GM12878 (cell line): ENCODE measurements around the gene NAT10. TPM values are rescaled to one million over a fixed set of nuclear protein-coding genes. Genes with fewer than 3 reads are reported as not detected.

Experiments used
- ATAC-seq: fragments of 200-7000 bp; cut with Tn5 transposase; 3 replicates; pipeline ENCODE4 v1.9.1; 2020; ENCODE audit warnings: mild to moderate bottlenecking, moderate library complexity
- BruUV-seq: library from RNA; stranded (reverse); fragments of 400-500 nt; replicated peaks from 2 replicates; lab custom pipeline; 2021; lab: Mats Ljungman, UMichigan
- CTCF ChIA-PET: fragments of 300-600 bp; sonication (Branson Sonifier 250); formaldehyde crosslinking; extraction: SDS; loops from one replicate; lab custom pipeline; 2021; ENCODE audit warnings: inconsistent platforms; lab: Yijun Ruan, JAX
- POLR2A ChIA-PET: fragments of 350-600 bp; formaldehyde crosslinking; extraction: SDS; loops from one replicate; lab custom pipeline; 2021; ENCODE audit warnings: inconsistent platforms; lab: Charles Lee
- RAD21 ChIA-PET: fragments of 300-600 bp; sonication (Branson Sonifier 250); formaldehyde crosslinking; loops from one replicate; lab custom pipeline; 2023; ENCODE audit warnings: antibody characterized with exemption; ENCODE audit not compliant: unreplicated experiment; lab: Charles Lee
- SMC1A ChIA-PET: fragments of 300-600 bp; sonication (Branson Sonifier 250); formaldehyde crosslinking; loops from one replicate; lab custom pipeline; 2023; ENCODE audit not compliant: unreplicated experiment, uncharacterized antibody; lab: Charles Lee
- DNase-seq: peaks from one replicate; pipeline ENCODE4 v3.0.0-alpha.2; 2011; ENCODE audit warnings: low read depth, low spot score
- FAIRE-seq: peaks from 3 replicates; lab custom pipeline; 2011; peaks lifted over from hg19 to GRCh38; lab: Jason Lieb, UNC
- H2AFZ ChIP-seq: 2 replicates; pipeline ENCODE4 v1.6.0; 2011; ENCODE audit warnings: low read depth, low read length, control low read depth; ENCODE audit not compliant: control insufficient read depth
- H3K27ac ChIP-seq: 2 replicates; pipeline ENCODE4 v1.5.1; 2011; ENCODE audit warnings: control low read depth; ENCODE audit not compliant: control insufficient read depth, insufficient read depth
- H3K27me3 ChIP-seq, 2 experiments: replicated peaks in 1 of 2; 2 replicates each; pipeline versions ENCODE4 v1.6.0 to v1.6.1; 2011; ENCODE audit warnings: low read length in 1 of 2; ENCODE audit not compliant: control insufficient read depth in 2 of 2, insufficient read depth in 2 of 2
- H3K36me3 ChIP-seq, 2 experiments: 2 replicates each; pipeline ENCODE4 v1.5.1; 2011; ENCODE audit warnings: low read length in 1 of 2; ENCODE audit not compliant: control insufficient read depth in 2 of 2, insufficient read depth in 2 of 2
- H3K4me1 ChIP-seq: 2 replicates; pipeline ENCODE4 v1.6.1; 2011; ENCODE audit warnings: mild to moderate bottlenecking, low read length, moderate library complexity, mixed read lengths; ENCODE audit not compliant: control insufficient read depth, insufficient read depth
- H3K4me2 ChIP-seq: 2 replicates; pipeline ENCODE4 v1.6.0; 2011; ENCODE audit warnings: control low read depth; ENCODE audit not compliant: control insufficient read depth, insufficient read depth
- H3K4me3 ChIP-seq: fragments of 200-600 bp; sonication (generic); 2 replicates; pipeline ENCODE4 v1.5.1; 2016
- H3K79me2 ChIP-seq: 2 replicates; pipeline ENCODE4 v1.6.0; 2011; ENCODE audit warnings: low read length; ENCODE audit not compliant: control insufficient read depth, insufficient read depth
- H3K9ac ChIP-seq: 2 replicates; pipeline ENCODE4 v1.8.0; 2011; ENCODE audit warnings: low read length, control low read depth, mixed read lengths; ENCODE audit not compliant: control insufficient read depth, insufficient read depth
- H3K9me3 ChIP-seq: replicated peaks from 3 replicates; pipeline ENCODE4 v1.5.1; 2011; ENCODE audit warnings: mild to moderate bottlenecking, low read length; ENCODE audit not compliant: control insufficient read depth, insufficient read depth
- H4K20me1 ChIP-seq: 2 replicates; pipeline ENCODE4 v1.6.0; 2011; ENCODE audit not compliant: control insufficient read depth, insufficient read depth
- BCL11A ChIP-seq: IDR thresholded peaks from 2 replicates; pipeline ENCODE4 v1.6.1; 2011; ENCODE audit warnings: low read depth, low read length
- CEBPB ChIP-seq, 2 experiments: fragments of 150-350 bp in 1 of 2; IDR thresholded peaks; 2 replicates each; pipeline ENCODE4 v1.6.1; 2012 to 2014; ENCODE audit warnings: low read depth in 2 of 2, low read length in 2 of 2, borderline replicate concordance in 1 of 2, inconsistent platforms in 1 of 2
- EZH2 ChIP-seq: IDR thresholded peaks from 2 replicates; pipeline ENCODE4 v1.6.1; 2012; ENCODE audit warnings: low read depth, mild to moderate bottlenecking, control low read depth, inconsistent platforms, low read length, borderline replicate concordance; ENCODE audit not compliant: control insufficient read depth
- HDAC6 ChIP-seq: fragments of 200-600 bp; sonication (generic); IDR thresholded peaks from one replicate; pipeline ENCODE4 v1.8.0; 2017; ENCODE audit warnings: antibody characterized with exemption; ENCODE audit not compliant: unreplicated experiment
- IKZF1 ChIP-seq: fragments of 450-650 bp; conservative IDR thresholded peaks from 2 replicates; pipeline ENCODE4 v1.6.1; 2017; ENCODE audit warnings: antibody characterized with exemption, mild to moderate bottlenecking
- IRF4 ChIP-seq: IDR thresholded peaks from 2 replicates; pipeline ENCODE4 v1.6.1; 2011; ENCODE audit warnings: low read depth, low read length
- KAT2A ChIP-seq: conservative IDR thresholded peaks from 2 replicates; pipeline ENCODE4 v1.6.1; 2011; ENCODE audit warnings: low read depth, low read length; ENCODE audit not compliant: control insufficient read depth
- NR2C1 ChIP-seq: fragments of 450-650 bp; IDR thresholded peaks from 2 replicates; pipeline ENCODE4 v1.6.1; 2017; ENCODE audit warnings: antibody characterized with exemption, mild to moderate bottlenecking, moderate library complexity
- NR2F1 ChIP-seq: fragments of 450-650 bp; conservative IDR thresholded peaks from 2 replicates; pipeline ENCODE4 v1.6.1; 2017; ENCODE audit warnings: mild to moderate bottlenecking
- PAX8 ChIP-seq: fragments of 450-650 bp; IDR thresholded peaks from 2 replicates; pipeline ENCODE4 v1.6.1; 2017; ENCODE audit warnings: mild to moderate bottlenecking, moderate library complexity
- RBBP5 ChIP-seq: fragments of 200-600 bp; sonication (generic); conservative IDR thresholded peaks from 2 replicates; pipeline ENCODE4 v1.6.1; 2016
- TCF7 ChIP-seq: IDR thresholded peaks from 2 replicates; pipeline ENCODE4 v1.6.1; 2014; ENCODE audit warnings: antibody characterized with exemption, borderline replicate concordance
- YY1 ChIP-seq: IDR thresholded peaks from 2 replicates; pipeline ENCODE4 v1.6.1; 2011; ENCODE audit warnings: low read depth, mild to moderate bottlenecking, low read length
- WGBS: methylation state at CpG from one replicate; pipeline ENCODE4 v1.1.6; 2016; ENCODE audit warnings: low lambda C conversion rate; ENCODE audit not compliant: insufficient replicate concordance, insufficient coverage; ENCODE audit errors: missing lambda C conversion rate; 5-methylcytosine and 5-hydroxymethylcytosine counted together
- in situ Hi-C: fragments of 300-500 bp; cut with MboI; formaldehyde crosslinking; loops from 9 replicates; pipeline ENCODE4 v1.14.3; 2018; ENCODE audit warnings: mixed read lengths
- intact Hi-C: fragments of 100-400 bp; cut with micrococcal nuclease; formaldehyde crosslinking; loops from one replicate; pipeline ENCODE4 v1.14.2; 2022; ENCODE audit not compliant: unreplicated experiment
- polyA plus RNA-seq, 11 experiments: library from polyadenylated mRNA; depleted of rRNA in 4 of 11; unstranded in 6 of 11; stranded (reverse) in 5 of 11; fragments of >200 nt; fragmentation: Nextera tagmentation in 4 of 11; fragmentation: Illumina TruSeq in 1 of 11; extraction: Ambion mirVana in 4 of 11; extraction: Trizol in 1 of 11; gene quantifications; 1 replicate in 1 of 11; 2 replicates in 10 of 11; pipeline versions ENCODE4 v1.2.1 to v1.2.3, GENCODE V29; 2011 to 2016; ENCODE audit warnings: inconsistent platforms in 2 of 11, missing spikeins in 2 of 11, low read depth in 1 of 11
- total RNA-seq, 4 experiments: library from RNA; depleted of rRNA in 3 of 4; stranded (reverse); fragments of >200 nt in 3 of 4; fragmentation: Illumina TruSeq in 1 of 4; extraction: Trizol in 1 of 4; gene quantifications; 2 replicates each; pipeline versions ENCODE4 v1.2.1 to v1.2.3, GENCODE V29; 2013 to 2021
- TF ChIP-seq, protein P1 (sequence below), 3 experiments: IDR thresholded peaks in 2 of 3; conservative IDR thresholded peaks in 1 of 3; 2 replicates each; pipeline ENCODE4 v1.5.1; 2011; ENCODE audit warnings: low read depth in 3 of 3, low read length in 3 of 3, mild to moderate bottlenecking in 3 of 3, control low read depth in 2 of 3, moderate library complexity in 2 of 3, inconsistent platforms in 1 of 3, mixed read lengths in 1 of 3; ENCODE audit not compliant: control insufficient read depth in 2 of 3, insufficient read depth in 1 of 3; ENCODE audit errors: extremely low read depth in 1 of 3
- TF ChIP-seq, protein P2 (sequence below): fragments of 450-650 bp; IDR thresholded peaks from 2 replicates; pipeline ENCODE4 v1.6.1; 2017; ENCODE audit warnings: mild to moderate bottlenecking, low read depth, inconsistent platforms; ENCODE audit not compliant: poor library complexity, severe bottlenecking
- TF ChIP-seq, protein P3 (sequence below): fragments of 450-650 bp; IDR thresholded peaks from 2 replicates; pipeline ENCODE4 v1.6.1; 2017; ENCODE audit warnings: low read depth, mild to moderate bottlenecking, moderate library complexity
- TF ChIP-seq, protein P4 (sequence below): fragments of 450-650 bp; IDR thresholded peaks from 2 replicates; pipeline ENCODE4 v1.6.1; 2017; ENCODE audit warnings: antibody characterized with exemption, mild to moderate bottlenecking, moderate library complexity

Gene NAT10
- total and polyA plus RNA-seq, 10 of the 15 experiments (the other 5 are each of a cell fraction or from before 2014, with no cell fraction given): 45.1 to 95.5 (median 72.8) TPM

DNA sequence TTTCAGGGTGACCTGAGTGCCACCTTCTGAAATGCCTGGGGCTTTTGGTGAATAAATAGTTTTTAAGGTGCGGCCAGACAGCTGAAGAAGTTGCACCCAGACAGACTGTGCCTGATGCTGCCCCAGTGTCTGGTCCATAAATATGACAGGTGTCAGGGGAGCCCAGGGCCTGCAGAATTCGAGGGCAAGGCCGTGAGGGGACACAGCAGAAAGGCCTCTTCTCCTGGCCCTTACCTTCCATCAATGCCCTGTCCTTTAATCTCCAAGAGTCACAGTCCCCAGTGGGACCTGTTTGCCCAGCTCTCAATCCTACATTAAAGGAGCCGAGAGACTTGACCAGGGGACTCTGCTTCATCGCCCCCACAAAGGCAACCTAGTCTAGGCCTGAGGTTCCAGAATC, 45.7 kb downstream of the NAT10 start:
- Histone ChIP-seq H2AFZ (no peak overlapping the region), H3K4me3 (no peak overlapping the region), H3K9ac (no peak overlapping the region), H3K79me2 (no peaks in the 10 kb centered on the region; the same call in 1 of the 2 replicates), H3K4me1 (peaks cover 30% of the 10 kb centered on the region), H3K36me3 (peaks cover 22 to 33% of the 10 kb centered on the region in 2 experiments), H3K27ac (no peak overlapping the region), H3K27me3 (no peaks in the 10 kb centered on the region), H3K9me3 (no peaks in the 10 kb centered on the region), H4K20me1 (no peaks in the 10 kb centered on the region), H3K4me2 (no peak overlapping the region)
- FAIRE-seq: no peak
- no peak for ATAC-seq
- CTCF ChIA-PET: no interaction called here
- POLR2A ChIA-PET: no interaction called here
- WGBS: 76% methylated on average over 5 of the region's 5 CpGs
- no peak for DNase-seq
- in situ Hi-C loops (loop anchor here (25.0 kb wide), 1 partner anchor 336 kb away; no protein-coding TSS in a partner anchor), intact Hi-C loops (no loop called here)
- RAD21 ChIA-PET: interaction anchor here (0.9 kb wide), 1 partner anchor 45 kb away, joined by 3 read pairs; the partner anchor contains the start of gene NAT10
- BruUV-seq: no TSS peak
- SMC1A ChIA-PET: interaction anchor here (0.6 to 1.2 kb wide), 2 partner anchors 8 to 346 kb away, joined by 3 read pairs; no protein-coding TSS in a partner anchor
- TF ChIP-seq EZH2: no peak
- TF ChIP-seq, protein P1, sequence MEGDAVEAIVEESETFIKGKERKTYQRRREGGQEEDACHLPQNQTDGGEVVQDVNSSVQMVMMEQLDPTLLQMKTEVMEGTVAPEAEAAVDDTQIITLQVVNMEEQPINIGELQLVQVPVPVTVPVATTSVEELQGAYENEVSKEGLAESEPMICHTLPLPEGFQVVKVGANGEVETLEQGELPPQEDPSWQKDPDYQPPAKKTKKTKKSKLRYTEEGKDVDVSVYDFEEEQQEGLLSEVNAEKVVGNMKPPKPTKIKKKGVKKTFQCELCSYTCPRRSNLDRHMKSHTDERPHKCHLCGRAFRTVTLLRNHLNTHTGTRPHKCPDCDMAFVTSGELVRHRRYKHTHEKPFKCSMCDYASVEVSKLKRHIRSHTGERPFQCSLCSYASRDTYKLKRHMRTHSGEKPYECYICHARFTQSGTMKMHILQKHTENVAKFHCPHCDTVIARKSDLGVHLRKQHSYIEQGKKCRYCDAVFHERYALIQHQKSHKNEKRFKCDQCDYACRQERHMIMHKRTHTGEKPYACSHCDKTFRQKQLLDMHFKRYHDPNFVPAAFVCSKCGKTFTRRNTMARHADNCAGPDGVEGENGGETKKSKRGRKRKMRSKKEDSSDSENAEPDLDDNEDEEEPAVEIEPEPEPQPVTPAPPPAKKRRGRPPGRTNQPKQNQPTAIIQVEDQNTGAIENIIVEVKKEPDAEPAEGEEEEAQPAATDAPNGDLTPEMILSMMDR (IDR thresholded peaks at IDR 0.05 in 2 of 3, conservative IDR thresholded peaks at IDR 0.05 in 1 of 3; ENCODE audit: control insufficient read depth in 2 of 3, extremely low read depth in 1 of 3, insufficient read depth in 1 of 3, low read depth in 3 of 3, low read length in 3 of 3): no peak
- TF ChIP-seq CEBPB (IDR thresholded peaks at IDR 0.05; ENCODE audit: borderline replicate concordance in 1 of 2, low read depth in 2 of 2, low read length in 2 of 2): no peak
- no peak for TF ChIP-seq KAT2A
- TF ChIP-seq TCF7: no peak
- TF ChIP-seq BCL11A: no peak
- no peak for TF ChIP-seq RBBP5
- TF ChIP-seq, protein P2, sequence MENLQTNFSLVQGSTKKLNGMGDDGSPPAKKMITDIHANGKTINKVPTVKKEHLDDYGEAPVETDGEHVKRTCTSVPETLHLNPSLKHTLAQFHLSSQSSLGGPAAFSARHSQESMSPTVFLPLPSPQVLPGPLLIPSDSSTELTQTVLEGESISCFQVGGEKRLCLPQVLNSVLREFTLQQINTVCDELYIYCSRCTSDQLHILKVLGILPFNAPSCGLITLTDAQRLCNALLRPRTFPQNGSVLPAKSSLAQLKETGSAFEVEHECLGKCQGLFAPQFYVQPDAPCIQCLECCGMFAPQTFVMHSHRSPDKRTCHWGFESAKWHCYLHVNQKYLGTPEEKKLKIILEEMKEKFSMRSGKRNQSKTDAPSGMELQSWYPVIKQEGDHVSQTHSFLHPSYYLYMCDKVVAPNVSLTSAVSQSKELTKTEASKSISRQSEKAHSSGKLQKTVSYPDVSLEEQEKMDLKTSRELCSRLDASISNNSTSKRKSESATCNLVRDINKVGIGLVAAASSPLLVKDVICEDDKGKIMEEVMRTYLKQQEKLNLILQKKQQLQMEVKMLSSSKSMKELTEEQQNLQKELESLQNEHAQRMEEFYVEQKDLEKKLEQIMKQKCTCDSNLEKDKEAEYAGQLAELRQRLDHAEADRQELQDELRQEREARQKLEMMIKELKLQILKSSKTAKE: no peak
- no peak for TF ChIP-seq PAX8
- TF ChIP-seq NR2F1: no peak
- TF ChIP-seq IRF4: no peak
- TF ChIP-seq, protein P3, sequence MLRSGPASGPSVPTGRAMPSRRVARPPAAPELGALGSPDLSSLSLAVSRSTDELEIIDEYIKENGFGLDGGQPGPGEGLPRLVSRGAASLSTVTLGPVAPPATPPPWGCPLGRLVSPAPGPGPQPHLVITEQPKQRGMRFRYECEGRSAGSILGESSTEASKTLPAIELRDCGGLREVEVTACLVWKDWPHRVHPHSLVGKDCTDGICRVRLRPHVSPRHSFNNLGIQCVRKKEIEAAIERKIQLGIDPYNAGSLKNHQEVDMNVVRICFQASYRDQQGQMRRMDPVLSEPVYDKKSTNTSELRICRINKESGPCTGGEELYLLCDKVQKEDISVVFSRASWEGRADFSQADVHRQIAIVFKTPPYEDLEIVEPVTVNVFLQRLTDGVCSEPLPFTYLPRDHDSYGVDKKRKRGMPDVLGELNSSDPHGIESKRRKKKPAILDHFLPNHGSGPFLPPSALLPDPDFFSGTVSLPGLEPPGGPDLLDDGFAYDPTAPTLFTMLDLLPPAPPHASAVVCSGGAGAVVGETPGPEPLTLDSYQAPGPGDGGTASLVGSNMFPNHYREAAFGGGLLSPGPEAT: no peak
- TF ChIP-seq, protein P4, sequence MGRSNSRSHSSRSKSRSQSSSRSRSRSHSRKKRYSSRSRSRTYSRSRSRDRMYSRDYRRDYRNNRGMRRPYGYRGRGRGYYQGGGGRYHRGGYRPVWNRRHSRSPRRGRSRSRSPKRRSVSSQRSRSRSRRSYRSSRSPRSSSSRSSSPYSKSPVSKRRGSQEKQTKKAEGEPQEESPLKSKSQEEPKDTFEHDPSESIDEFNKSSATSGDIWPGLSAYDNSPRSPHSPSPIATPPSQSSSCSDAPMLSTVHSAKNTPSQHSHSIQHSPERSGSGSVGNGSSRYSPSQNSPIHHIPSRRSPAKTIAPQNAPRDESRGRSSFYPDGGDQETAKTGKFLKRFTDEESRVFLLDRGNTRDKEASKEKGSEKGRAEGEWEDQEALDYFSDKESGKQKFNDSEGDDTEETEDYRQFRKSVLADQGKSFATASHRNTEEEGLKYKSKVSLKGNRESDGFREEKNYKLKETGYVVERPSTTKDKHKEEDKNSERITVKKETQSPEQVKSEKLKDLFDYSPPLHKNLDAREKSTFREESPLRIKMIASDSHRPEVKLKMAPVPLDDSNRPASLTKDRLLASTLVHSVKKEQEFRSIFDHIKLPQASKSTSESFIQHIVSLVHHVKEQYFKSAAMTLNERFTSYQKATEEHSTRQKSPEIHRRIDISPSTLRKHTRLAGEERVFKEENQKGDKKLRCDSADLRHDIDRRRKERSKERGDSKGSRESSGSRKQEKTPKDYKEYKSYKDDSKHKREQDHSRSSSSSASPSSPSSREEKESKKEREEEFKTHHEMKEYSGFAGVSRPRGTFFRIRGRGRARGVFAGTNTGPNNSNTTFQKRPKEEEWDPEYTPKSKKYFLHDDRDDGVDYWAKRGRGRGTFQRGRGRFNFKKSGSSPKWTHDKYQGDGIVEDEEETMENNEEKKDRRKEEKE: no peak
- TF ChIP-seq NR2C1: no peak
- TF ChIP-seq IKZF1: no peak
- TF ChIP-seq HDAC6: no peak
- TF ChIP-seq YY1: no peak
